Calu3 (cell line): Measurements from ENCODE around the gene ATPAF2. TPM values are rescaled to one million over a fixed set of nuclear protein-coding genes. Genes with fewer than 3 reads are reported as not detected.

Source experiments
- BruUV-seq: library from RNA; stranded (reverse); fragments of 400-500 nt; replicated peaks from 2 replicates; lab custom pipeline; 2021; lab: Mats Ljungman, UMichigan
- CTCF ChIA-PET: fragments of 300-600 bp; sonication (Branson Sonifier 250); formaldehyde crosslinking; loops from one replicate; lab custom pipeline; 2022; ENCODE audit warnings: antibody characterized with exemption; lab: Charles Lee
- DNase-seq: peaks from one replicate; pipeline ENCODE4 v3.0.0; 2022
- H3K27ac Mint-ChIP-seq: one replicate; pipeline ENCODE4 v1.8.0; 2022; ENCODE audit warnings: mixed read lengths; ENCODE audit not compliant: unreplicated experiment
- H3K27me3 Mint-ChIP-seq: one replicate; pipeline ENCODE4 v1.8.0; 2022; ENCODE audit warnings: mixed read lengths; ENCODE audit not compliant: unreplicated experiment
- H3K36me3 Mint-ChIP-seq: one replicate; pipeline ENCODE4 v1.8.0; 2022; ENCODE audit warnings: mild to moderate bottlenecking, moderate library complexity, mixed read lengths; ENCODE audit not compliant: insufficient read depth, unreplicated experiment
- H3K4me1 Mint-ChIP-seq: one replicate; pipeline ENCODE4 v1.8.0; 2022; ENCODE audit warnings: mild to moderate bottlenecking, low read depth, mixed read lengths; ENCODE audit not compliant: unreplicated experiment
- H3K4me3 Mint-ChIP-seq: one replicate; pipeline ENCODE4 v1.8.0; 2022; ENCODE audit warnings: mild to moderate bottlenecking, low read depth, moderate library complexity, mixed read lengths; ENCODE audit not compliant: unreplicated experiment
- H3K9me3 Mint-ChIP-seq: one replicate; pipeline ENCODE4 v1.8.0; 2022; ENCODE audit warnings: low read depth, mixed read lengths; ENCODE audit not compliant: unreplicated experiment
- intact Hi-C: fragments of 100-400 bp; cut with micrococcal nuclease; formaldehyde crosslinking; loops from one replicate; pipeline ENCODE4 v1.10.0; 2022; ENCODE audit not compliant: unreplicated experiment
- total RNA-seq: library from RNA; stranded (reverse); gene quantifications from 2 replicates; pipeline ENCODE4 v1.2.3, GENCODE V29; 2022
- TF ChIP-seq, protein P1 (sequence below): fragments of 200-600 bp; IDR thresholded peaks from one replicate; pipeline ENCODE4 v1.8.0; 2022; ENCODE audit warnings: antibody characterized with exemption; ENCODE audit not compliant: unreplicated experiment

The ATPAF2 gene
- total RNA-seq, 1 experiment from 2014 or later = 17.7 TPM

DNA sequence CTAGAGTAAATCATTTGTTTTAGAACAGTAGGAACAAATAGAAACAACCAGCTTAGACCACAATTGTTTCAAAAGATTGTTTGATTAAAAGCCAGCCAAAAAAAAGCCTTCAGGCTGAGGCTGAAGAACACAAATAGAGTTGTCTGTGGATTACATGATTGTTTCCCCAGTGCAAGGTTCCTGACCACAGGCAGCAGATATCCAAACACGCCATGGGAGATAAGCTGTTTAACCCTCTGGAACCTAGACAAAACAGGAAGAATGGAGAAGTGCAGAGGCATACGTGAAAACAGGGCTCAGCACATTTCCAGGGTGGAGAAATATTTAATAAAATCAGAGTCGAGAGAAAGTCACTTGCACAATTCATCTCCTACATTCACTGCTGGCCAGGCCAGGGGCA lies 21.0 kb downstream of the ATPAF2 start:
- Mint-ChIP-seq H3K27me3 (no peaks in the 10 kb centered on the region), H3K36me3 (no peaks in the 10 kb centered on the region), H3K27ac (no peak overlapping the region), H3K4me3 (no peak overlapping the region), H3K4me1 (no peaks in the 10 kb centered on the region), H3K9me3 (no peaks in the 10 kb centered on the region)
- CTCF ChIA-PET = no interaction called here
- BruUV-seq = no TSS peak
- DNase-seq = no peak
- intact Hi-C loops = no loop called here
- TF ChIP-seq, protein P1, sequence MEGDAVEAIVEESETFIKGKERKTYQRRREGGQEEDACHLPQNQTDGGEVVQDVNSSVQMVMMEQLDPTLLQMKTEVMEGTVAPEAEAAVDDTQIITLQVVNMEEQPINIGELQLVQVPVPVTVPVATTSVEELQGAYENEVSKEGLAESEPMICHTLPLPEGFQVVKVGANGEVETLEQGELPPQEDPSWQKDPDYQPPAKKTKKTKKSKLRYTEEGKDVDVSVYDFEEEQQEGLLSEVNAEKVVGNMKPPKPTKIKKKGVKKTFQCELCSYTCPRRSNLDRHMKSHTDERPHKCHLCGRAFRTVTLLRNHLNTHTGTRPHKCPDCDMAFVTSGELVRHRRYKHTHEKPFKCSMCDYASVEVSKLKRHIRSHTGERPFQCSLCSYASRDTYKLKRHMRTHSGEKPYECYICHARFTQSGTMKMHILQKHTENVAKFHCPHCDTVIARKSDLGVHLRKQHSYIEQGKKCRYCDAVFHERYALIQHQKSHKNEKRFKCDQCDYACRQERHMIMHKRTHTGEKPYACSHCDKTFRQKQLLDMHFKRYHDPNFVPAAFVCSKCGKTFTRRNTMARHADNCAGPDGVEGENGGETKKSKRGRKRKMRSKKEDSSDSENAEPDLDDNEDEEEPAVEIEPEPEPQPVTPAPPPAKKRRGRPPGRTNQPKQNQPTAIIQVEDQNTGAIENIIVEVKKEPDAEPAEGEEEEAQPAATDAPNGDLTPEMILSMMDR = no peak

DNA sequence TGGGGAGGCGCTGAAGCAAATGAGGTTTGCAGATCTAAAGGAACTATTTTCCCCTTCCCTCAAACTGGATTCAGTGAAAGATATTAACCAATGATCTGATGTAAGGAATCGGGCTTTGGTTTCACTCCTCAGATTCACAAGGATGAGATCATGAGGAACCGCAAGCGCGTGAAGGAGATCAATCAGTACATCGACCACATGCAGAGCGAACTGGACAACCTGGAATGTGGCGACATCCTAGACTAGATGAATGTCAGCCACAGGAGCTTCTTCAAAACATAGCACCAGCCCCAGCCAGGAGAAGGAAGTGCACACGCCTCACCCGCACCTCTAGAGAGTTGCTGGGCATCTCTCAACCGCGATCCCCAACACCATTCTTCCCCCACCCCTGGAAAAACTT lies 22.5 kb downstream of the ATPAF2 start:
- no peak for DNase-seq
- Mint-ChIP-seq H3K4me3 (no peak overlapping the region), H3K36me3 (no peaks in the 10 kb centered on the region), H3K9me3 (no peaks in the 10 kb centered on the region), H3K4me1 (no peaks in the 10 kb centered on the region), H3K27me3 (no peaks in the 10 kb centered on the region), H3K27ac (no peak overlapping the region)
- CTCF ChIA-PET = no interaction called here
- TF ChIP-seq, protein P1 = no peak
- BruUV-seq = no TSS peak
- intact Hi-C loops = no loop called here

DNA sequence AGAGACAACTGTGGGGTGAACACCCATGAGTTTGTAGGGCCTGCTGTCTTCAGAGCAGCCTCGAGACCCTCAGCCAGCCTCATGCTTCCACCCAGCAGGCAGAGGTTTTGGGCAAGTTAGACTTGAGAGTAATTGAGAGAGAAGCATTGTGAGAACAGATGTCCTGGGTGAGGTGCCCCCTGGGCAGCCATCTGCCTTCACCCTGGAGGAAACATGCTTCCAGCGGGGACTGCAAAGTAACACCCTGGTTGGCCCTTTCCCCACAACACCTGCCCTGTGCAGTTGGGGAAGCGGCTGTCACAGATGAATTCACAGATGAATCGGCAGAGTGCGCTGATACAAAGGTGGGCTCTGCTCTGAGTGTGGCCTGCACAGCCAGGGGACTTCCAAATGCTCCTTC lies 23.4 kb downstream of the ATPAF2 start:
- Mint-ChIP-seq H3K27me3 (no peaks in the 10 kb centered on the region), H3K4me3 (no peak overlapping the region), H3K36me3 (no peaks in the 10 kb centered on the region), H3K9me3 (no peaks in the 10 kb centered on the region), H3K4me1 (no peaks in the 10 kb centered on the region), H3K27ac (no peak overlapping the region)
- DNase-seq = no peak
- TF ChIP-seq, protein P1 = no peak
- BruUV-seq = no TSS peak
- intact Hi-C loops = no loop called here
- CTCF ChIA-PET = no interaction called here

DNA sequence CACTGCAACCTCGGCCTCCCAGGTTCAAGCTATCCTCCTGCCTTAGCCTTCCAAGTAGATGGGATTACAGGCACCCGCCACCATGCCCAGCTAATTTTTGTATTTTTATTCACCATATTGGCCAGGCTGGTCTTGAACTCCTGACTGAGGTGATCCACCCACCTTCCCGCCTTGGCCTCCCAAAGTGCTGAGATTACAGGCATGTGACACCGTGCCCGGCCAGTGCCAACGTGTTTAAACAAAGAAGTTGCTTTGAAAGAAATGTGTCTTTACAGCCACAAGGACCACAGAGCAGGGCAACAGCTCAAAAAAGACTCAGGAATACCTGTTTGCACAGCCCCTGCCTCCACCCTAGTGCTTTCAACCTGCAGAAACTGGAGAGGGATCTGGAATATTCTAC lies 25.0 kb downstream of the ATPAF2 start:
- TF ChIP-seq, protein P1 = no peak
- CTCF ChIA-PET = no interaction called here
- no TSS peak for BruUV-seq
- Mint-ChIP-seq H3K9me3 (no peaks in the 10 kb centered on the region), H3K36me3 (no peaks in the 10 kb centered on the region), H3K27me3 (no peaks in the 10 kb centered on the region), H3K4me1 (no peaks in the 10 kb centered on the region), H3K27ac (no peak overlapping the region), H3K4me3 (no peak overlapping the region)
- intact Hi-C loops = no loop called here
- DNase-seq = no peak
